GM19467 (cell line): ENCODE data around the gene DPM3.
A peak's percentile ranks its signal among the peaks of the same experiment; 100 is the strongest.
"Not testable (repeated sequence)": the region's sequence is repeated elsewhere in the genome, so short reads cannot be mapped to it uniquely, and the experiment has no call there.

ENCODE experiments used
- ATAC-seq: cut with Tn5 transposase; IDR thresholded peaks from one replicate; pipeline ENCODE4 v1.9.1; 2021; ENCODE audit warnings: mild to moderate bottlenecking, moderate library complexity; ENCODE audit not compliant: unreplicated experiment

Gene DPM3

GRCh38 chr1:155139895-155140629 lies at the start of gene DPM3:
TSS of gene DPM3 (minus strand) at chr1:155140531. CDS start at chr1:155140240, 291 bp downstream.
- peak; percentile 40 for ATAC-seq

- ATAC-seq = not testable (repeated sequence)
Measured at GRCh38 chr1:155189926-155190325, 49.6 kb upstream of the DPM3 start.

GRCh38 chr1:155188268-155188667 lies 47.9 kb upstream of the DPM3 start:
- no peak for ATAC-seq

DNA sequence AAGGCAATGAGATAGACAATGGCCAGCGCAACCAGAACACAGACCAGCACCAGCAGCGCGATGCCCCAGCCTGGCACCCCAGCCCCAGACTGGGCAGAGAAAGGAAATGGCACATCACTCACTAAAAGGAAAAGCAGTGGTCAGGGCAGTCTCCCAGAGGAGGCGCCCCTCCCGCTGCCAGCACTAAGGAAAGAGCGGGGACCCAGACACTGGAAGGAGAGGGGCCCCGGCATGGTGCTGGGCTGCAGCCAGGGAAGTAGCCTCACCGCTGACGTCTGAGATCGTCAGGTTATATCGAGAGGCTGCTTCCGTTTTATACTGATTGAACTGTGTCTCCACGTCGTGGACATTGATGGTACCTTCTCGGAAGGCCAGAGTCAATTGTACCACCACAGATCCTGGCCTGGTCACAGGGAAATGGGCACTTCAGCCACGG lies 47.1 kb upstream of the DPM3 start:
- ATAC-seq = no peak

DNA sequence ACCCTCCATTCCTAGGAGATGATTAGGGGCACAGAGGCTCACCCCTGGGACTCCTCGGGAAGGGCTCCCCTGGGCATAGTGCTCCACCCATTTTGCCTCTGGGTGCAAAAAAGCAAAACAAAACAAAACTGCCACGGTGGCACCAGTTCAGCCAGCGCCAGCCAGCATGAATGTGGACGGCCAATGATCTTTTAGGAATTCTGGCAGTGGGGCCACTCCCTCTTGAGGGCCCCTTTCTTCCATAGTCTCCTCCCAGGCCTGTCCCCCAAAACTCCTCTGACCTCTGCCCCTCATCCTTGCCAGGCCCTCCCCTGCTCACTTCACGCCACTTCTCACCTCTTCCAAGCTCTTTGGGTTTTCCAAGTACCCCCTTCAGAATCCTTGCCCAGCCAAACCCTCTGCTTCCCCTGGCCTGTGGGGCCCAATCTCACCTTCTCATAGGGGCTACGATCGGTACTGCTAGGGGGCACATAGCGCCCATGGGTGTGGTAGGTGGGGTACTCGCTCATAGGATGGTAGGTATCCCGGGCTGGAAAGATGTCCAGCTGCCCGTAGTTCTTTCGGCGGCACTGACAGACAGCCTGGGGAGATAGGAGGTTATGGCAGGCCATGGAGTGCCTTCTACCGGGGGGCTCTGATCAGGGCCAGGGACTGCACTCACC lies 46.6 kb upstream of the DPM3 start:
- ATAC-seq = no peak

DNA sequence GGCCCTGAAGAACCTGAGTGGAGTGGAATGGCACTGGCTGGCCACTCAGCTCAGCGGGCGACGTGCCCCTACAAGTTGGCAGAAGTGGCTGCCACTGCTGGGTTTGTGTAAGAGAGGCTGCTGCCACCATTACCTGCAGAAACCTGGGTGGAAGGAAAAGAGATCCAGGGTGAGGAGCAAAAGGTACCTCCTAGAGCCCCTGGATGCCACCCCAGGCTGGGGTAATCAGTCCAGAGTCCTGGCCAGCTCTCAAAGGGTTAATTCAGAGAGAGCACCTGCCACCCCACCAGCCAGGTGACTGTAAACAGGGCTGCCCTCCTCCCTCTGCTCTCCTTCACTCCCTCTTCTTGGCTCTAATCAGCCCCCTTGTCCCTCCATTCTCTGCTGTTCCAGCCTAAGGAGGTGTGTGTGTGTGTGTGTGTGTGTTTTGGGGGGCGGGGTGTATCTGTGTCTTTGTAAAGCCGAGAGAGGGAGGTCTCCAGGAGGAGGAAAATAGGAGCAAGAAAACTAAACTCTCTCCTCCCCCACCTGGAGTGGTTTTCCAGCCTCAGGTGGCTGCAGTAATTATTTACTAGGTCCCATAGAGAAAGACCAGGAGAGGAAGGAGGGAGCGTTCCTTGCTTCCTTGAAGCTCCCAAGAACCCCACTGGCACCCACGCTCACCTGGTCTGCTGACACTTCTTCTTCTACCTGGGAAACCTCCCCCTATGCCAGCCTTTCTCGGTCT lies 45.9 kb upstream of the DPM3 start:
- no peak for ATAC-seq

DNA sequence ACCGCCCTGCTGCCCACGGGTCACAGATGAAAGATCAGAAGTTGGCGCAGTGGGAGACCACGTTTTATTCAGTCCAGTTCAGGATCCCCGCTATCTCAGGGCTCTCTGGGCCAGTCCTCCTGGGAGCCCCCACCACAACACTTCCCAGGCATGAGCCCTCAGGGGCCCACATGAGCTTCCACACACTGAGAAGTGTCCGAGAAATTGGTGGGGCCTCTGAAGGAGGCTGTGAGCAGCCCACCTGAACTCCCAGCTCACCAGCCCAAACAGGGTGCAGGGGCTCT lies 45.4 kb upstream of the DPM3 start:
- ATAC-seq = no peak

GRCh38 chr1:155184835-155185782 lies 44.8 kb upstream of the DPM3 start:
- ATAC-seq = peak; percentile 77

GRCh38 chr1:155184351-155184811 lies 44.0 kb upstream of the DPM3 start:
- ATAC-seq = no peak

DNA sequence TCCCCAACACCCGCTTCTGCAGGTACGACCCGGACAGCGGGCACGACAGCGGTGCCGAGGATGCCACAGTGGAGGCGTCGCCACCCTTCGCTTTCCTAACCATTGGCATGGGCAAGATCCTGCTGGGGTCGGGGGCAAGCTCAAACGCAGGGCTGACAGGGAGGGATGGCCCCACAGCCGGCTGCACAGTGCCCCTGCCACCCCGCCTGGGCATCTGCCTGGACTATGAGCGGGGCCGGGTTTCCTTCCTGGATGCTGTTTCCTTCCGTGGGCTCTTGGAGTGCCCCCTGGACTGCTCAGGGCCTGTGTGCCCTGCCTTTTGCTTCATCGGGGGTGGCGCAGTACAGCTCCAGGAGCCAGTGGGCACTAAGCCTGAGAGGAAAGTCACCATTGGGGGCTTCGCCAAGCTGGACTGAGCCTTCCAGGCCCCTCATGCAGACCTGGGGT lies 43.5 kb upstream of the DPM3 start:
- no peak for ATAC-seq

- no peak for ATAC-seq
Measured at GRCh38 chr1:155182052-155182550, 41.8 kb upstream of the DPM3 start.

GRCh38 chr1:155181371-155182051 lies 41.2 kb upstream of the DPM3 start:
- no peak for ATAC-seq

DNA sequence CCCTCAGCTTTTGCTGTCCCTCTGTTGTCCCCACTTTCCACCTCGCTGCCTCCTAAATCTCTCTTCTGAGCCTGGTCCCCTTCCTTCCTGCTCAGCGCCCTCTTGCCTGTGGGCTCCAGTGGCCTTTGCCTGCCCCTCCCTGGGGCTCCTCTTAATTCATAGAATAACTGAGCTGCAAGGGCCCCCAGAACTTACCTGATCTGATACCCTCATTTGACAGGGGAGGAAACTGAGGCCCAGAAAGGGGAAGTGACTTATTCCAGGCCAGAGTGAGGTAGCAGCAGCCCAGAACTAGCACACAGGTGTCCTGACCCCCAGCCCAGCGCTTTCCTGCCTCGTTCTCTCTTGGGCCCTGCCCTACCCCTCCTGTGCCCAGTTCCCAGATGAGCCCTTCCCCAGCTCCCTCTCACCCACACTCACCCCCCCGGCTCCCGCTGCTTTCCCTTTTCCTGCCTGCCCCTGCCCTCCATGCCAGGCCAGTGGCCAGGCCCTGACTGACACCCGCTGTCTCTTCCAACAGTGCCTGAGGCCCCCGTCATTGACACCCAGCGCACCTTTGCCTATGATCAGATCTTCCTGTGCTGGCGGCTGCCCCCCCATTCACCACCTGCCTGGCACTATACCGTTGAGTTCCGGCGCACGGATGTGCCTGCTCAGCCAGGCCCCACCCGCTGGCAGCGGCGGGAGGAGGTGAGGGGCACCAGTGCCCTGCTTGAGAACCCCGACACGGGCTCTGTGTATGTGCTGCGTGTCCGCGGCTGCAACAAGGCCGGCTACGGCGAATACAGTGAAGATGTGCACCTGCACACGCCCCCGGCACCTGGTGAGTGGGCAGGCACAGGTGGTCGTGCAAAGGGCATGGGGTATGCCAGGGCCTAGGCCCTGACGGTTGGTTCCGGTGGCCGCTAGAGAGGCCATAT lies 39.0 kb upstream of the DPM3 start:
- ATAC-seq = no peak

- ATAC-seq = no peak
Measured at GRCh38 chr1:155178441-155179111, 38.2 kb upstream of the DPM3 start.

DNA sequence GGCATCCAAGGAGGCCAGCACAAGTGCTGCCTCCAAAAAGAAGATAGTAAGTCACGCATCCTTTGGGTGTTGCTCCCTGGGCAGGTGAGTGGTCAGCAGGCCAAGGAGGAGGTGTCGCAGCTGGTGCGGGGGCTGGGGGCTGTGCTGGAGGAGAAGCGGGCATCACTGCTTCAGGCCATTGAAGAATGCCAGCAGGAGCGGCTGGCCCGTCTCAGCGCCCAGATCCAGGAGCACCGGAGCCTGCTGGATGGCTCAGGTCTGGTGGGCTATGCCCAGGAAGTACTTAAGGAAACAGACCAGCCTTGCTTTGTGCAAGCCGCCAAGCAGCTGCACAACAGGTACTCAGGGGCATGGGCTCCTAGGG lies 37.6 kb upstream of the DPM3 start:
- ATAC-seq = no peak

DNA sequence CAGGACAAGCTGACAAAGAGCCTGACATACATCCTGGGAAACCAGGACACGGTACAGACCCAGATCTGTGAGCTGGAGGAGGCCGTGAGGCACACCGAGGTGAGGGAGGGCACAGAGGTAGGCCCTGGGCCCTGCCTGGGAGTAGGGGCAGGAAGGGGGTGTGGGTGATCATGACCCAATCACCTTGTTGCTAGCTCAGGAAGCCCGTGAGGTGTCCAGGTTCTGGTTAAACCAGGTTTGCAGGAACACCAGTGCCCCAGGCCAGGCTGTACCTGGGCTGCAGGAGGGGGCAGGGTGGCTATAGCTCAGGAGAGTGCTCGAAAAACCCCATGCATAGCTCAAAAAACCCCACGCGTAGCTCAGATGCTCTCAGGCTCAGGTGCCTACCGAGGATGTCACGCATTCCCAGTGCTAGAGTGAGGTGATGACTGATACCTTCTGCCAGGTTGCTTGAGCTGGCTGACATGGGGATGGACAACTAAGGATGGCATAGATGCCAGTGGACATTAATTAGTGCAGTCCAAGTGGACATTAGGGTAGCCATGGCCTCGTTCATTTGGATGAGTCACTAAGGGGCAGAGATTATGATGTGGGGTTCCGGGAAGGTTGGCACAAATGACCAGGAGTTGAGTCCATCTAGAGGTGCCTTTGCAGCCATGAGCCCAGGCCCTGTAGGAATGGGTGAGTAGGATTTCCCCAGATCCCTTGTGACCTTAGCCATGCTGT lies 37.0 kb upstream of the DPM3 start:
- no peak for ATAC-seq

DNA sequence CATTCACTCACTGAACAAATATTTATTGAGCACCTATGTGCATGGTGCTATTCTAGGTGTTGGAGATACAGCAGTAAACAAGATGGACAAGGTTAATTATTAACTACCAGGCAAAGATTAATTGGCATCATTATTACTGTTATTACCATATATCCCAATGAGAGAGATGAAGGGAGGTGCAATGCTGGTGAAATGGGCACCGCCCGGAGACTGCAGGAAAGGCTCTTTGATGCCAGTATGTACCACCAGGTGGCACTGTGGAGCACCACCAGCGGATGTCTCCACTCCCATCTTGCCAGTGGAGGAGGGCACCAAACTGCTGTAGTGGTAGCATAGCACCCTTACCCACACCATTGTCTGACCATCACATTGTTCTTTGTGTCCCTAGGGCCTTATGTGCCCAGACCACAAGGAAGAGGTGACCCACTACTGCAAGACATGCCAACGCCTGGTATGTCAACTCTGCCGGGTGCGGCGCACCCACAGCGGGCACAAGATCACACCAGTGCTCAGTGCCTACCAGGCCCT lies 36.3 kb upstream of the DPM3 start:
- ATAC-seq = no peak
